Measurements from ENCODE around the gene MYMX.
A peak's percentile ranks its signal among the peaks of the same experiment; 100 is the strongest.
"Not testable (repeated sequence)": the region's sequence is repeated elsewhere in the genome, so short reads cannot be mapped to it uniquely, and the experiment has no call there.

The MYMX gene

GRCh38 chr6:44188819-44189218 lies 27.9 kb upstream of the MYMX start:
- DNase-seq: no peak

GRCh38 chr6:44189257-44189656 lies 27.5 kb upstream of the MYMX start:
- no peak for DNase-seq

DNA sequence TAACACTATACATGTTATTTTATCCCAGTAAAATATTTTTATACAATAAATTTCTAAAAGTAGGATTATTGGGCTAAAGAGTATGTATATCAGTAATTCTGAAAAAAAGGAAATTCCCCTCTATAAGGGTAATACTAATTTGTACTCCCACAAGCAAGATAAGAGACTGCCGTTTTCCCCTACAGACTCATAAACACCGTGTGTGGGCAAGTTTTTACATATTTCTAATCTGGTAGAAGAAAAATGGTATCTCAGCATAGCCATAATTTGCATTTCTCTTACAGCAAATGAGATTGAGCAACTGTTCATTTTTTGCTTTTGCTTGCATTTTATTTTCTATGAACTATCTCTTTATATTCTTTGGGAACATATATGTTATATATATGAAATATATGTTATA lies 26.0 kb upstream of the MYMX start:
- DNase-seq: peak; percentile 67

GRCh38 chr6:44192428-44193041 lies 24.2 kb upstream of the MYMX start:
- DNase-seq: peak; percentile 60

GRCh38 chr6:44193307-44193910 lies 23.3 kb upstream of the MYMX start:
- no peak for DNase-seq

- DNase-seq: no peak
Observed at GRCh38 chr6:44194326-44194725, 22.4 kb upstream of the MYMX start.

DNA sequence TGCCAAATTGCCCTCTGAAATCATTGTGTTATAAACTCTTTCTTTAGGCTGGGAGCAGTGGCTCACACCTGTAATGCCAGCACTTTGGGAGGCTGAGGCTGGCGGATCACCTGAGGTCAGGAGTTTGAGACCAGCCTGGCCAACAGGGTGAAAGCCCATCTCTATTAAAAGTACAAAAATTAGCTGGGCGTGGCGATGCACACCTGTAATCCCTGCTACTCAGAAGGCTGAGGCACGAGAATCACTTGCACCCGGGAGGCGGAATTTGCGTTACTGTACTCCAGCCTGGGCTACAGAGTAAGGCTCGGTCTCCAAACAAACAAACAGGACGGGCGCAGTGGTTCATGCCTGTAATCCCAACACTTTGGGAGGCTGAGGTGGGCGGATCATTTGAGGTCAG lies 20.4 kb upstream of the MYMX start:
- DNase-seq: not testable (repeated sequence)

- no peak for DNase-seq
Observed at GRCh38 chr6:44198684-44199083, 18.0 kb upstream of the MYMX start.

- no peak for DNase-seq
Observed at GRCh38 chr6:44199883-44200282, 16.8 kb upstream of the MYMX start.

DNA sequence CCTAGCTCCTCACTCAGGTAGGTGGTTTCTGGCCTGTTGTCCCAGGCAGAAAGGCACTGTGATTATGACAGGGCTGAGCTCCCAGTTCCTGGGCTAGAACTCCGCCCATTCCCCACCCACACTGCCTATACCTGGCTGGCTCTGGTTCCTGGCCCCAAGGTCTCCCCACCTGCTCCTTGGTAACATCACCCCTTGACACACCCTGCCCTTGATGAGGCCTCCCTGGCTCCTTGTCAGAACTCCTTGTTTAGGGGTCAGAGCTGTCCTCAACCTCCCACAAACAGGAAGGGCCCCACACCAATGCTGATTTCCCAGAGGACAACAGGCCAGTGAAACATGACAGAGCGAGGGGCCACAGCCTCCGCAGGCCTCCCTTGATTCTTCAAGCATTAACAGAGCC lies 15.5 kb upstream of the MYMX start:
- no peak for DNase-seq

- no peak for DNase-seq
Observed at GRCh38 chr6:44201638-44202303, 15.0 kb upstream of the MYMX start.

- no peak for DNase-seq
Observed at GRCh38 chr6:44202332-44202971, 14.3 kb upstream of the MYMX start.

- DNase-seq: no peak
Observed at GRCh38 chr6:44202972-44203750, 13.6 kb upstream of the MYMX start.

- no peak for DNase-seq
Observed at GRCh38 chr6:44203955-44204354, 12.8 kb upstream of the MYMX start.

DNA sequence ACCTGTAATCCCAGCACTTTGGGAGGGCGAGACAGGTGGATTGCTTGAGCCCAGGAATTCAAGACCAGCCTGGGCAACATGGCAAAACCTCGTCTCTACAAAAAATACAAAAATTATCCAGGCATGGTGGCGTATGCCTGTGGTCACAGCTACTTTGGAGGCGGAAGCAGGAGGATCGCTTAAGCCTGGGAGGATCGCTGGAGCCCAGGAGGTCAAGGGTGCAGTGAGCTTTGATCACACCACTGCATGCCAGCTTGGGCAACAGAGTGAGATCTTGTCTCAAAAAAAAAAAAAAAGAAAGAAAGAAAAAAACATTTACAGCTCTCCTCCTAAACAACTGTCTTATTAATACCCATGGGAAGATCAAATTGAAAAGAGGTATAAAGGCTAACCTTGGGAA lies 8.8 kb upstream of the MYMX start:
- no peak for DNase-seq

- peak; percentile 33 for DNase-seq
Observed at GRCh38 chr6:44211284-44211683, 5.4 kb upstream of the MYMX start.

GRCh38 chr6:44214307-44214706 lies 2.4 kb upstream of the MYMX start:
- no peak for DNase-seq

- no peak for DNase-seq
Observed at GRCh38 chr6:44217332-44218143, 812 bp downstream of the MYMX start.

- peak; percentile 87 for DNase-seq
Observed at GRCh38 chr6:44219053-44219814, 2.5 kb downstream of the MYMX start.

- DNase-seq: no peak
Observed at GRCh38 chr6:44219815-44220784, 3.4 kb downstream of the MYMX start.
